Measurements from ENCODE around the gene TMEM178B.

TMEM178B gene

GRCh38 chr7:141439776-141440175 is 365.9 kb downstream of the TMEM178B start:
- CTCF ChIA-PET, result no interaction called here
- DNase-seq (ENCODE audit: extremely low spot score), result no peak
- TF ChIP-seq CTCF (IDR thresholded peaks at IDR 0.05; ENCODE audit: control extremely low read depth, extremely low read depth, low read depth, missing control alignments), result no peak
- POLR2A ChIA-PET, result no interaction called here

GRCh38 chr7:141441837-141442627 is 368.2 kb downstream of the TMEM178B start:
- POLR2A ChIA-PET, result no interaction called here
- no peak for DNase-seq (ENCODE audit: extremely low spot score)
- CTCF ChIA-PET, result interaction anchor here (1.3 to 1.7 kb wide), 3 partner anchors 10 to 344 kb away, joined by 3 to 5 read pairs (median 3); no protein-coding TSS in a partner anchor
- TF ChIP-seq CTCF (IDR thresholded peaks at IDR 0.05; ENCODE audit: control extremely low read depth, extremely low read depth, low read depth, missing control alignments), result no peak

GRCh38 chr7:141442781-141443180 is 368.9 kb downstream of the TMEM178B start:
- POLR2A ChIA-PET, result no interaction called here
- DNase-seq (ENCODE audit: extremely low spot score), result no peak
- CTCF ChIA-PET, result interaction anchor here (1.3 to 1.7 kb wide), 2 partner anchors 9 to 343 kb away, joined by 3 to 5 read pairs; no protein-coding TSS in a partner anchor

GRCh38 chr7:141444961-141445360 is 371.1 kb downstream of the TMEM178B start:
- no peak for DNase-seq (ENCODE audit: extremely low spot score)
- CTCF ChIA-PET, result no interaction called here
- no peak for TF ChIP-seq CTCF (IDR thresholded peaks at IDR 0.05; ENCODE audit: control extremely low read depth, extremely low read depth, low read depth, missing control alignments)
- POLR2A ChIA-PET, result no interaction called here

More at GRCh38 chr7:141442781-141443180, 368.9 kb downstream of the TMEM178B start:
- TF ChIP-seq CTCF (IDR thresholded peaks at IDR 0.05; ENCODE audit: control extremely low read depth, extremely low read depth, low read depth, missing control alignments), result no peak

- CTCF ChIA-PET, result interaction anchor here (1.0 kb wide), 1 partner anchor 15 kb away, joined by 4 read pairs; no protein-coding TSS in a partner anchor
- TF ChIP-seq CTCF (IDR thresholded peaks at IDR 0.05; ENCODE audit: control extremely low read depth, extremely low read depth, low read depth, missing control alignments), result no peak
- DNase-seq (ENCODE audit: extremely low spot score), result no peak
- POLR2A ChIA-PET, result no interaction called here
These were observed 377.4 kb downstream of the TMEM178B start for GRCh38 chr7:141451232-141451631.

- ChIA-PET POLR2A (no interaction called here), CTCF (no interaction called here)
- no peak for TF ChIP-seq CTCF (IDR thresholded peaks at IDR 0.05; ENCODE audit: control extremely low read depth, extremely low read depth, low read depth, missing control alignments)
- no peak for DNase-seq (ENCODE audit: extremely low spot score)
These were observed 379.0 kb downstream of the TMEM178B start for GRCh38 chr7:141452911-141453310.
